G401.6 (cell line): ENCODE data around the gene PSMD9.

Experiments
- FAIRE-seq: peaks from 2 replicates; lab custom pipeline; 2012; peaks lifted over from hg19 to GRCh38; lab: Jason Lieb, UNC

The PSMD9 gene

DNA sequence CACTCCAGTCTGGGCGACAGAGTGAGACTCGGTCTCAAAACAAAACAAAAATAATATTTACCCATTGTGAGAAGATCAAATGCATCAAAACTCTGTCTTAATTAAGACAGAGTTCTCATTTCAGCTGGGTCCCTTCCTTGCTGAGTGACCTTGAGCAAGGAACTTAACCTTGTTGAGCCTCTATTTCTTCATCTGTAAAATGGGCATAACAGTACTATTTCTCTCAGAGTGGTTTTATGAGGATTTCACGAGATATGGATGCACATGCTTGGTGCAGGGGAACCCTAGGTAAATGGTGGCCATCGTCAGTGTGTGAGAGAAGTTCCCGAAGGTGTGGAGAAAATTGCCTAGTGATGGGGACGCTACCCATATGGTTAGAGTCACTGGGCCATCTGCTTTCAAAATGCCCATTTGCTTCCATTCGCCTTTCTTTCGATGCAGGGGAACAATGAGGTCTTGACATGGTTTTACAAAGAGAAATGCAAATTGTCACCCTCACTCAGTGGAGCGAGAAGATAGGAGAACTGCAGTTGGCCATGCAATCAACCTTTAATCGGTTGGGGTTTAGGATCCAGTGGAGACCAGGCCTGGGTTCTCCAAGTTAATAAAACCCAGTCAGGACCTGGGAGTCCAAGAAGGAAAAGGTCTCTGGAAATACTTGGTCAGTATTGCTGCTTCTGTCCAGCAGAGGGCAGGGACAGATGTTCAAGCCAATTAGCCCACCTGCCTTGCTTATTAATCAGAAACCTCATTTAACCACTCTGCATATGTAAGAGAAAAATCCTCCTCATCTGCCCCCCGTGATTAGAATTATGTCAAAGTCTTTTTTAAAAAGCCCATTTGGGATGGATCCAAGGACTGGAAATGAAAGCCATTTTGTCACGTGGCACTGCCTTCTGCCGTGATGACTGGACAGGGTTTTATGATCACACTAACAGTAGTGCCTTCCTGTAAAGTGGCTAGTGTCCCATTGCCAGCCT is 67.0 kb downstream of the PSMD9 start:
- FAIRE-seq: no peak

DNA sequence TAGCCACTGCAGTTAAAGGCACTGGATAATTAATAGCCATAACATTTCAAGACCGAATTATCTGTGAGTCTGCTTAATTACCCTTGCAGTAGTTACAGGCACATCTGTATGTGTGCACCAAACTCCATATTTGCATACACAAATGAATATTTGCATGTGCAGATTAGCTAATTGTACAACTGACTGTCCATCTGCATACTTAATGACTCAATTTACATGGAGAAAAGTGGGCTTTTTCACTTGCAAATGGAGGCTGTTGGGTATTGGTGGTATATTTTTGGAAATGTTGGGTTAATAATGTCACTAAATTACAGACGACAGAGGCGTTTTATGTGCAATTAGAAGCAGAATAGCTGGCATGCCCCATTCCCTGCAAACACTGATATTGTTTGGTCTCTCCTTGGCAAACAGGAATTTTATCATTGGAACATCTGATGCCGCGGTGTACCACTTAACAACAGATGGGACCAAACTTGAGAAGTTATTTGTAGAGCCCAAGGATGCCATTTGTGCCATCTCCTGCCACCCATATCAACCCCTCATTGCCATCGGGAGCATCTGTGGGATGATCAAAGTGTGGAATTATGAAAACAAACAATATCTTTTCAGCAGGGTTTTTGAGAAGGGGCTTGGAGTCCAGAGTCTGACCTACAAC is 69.4 kb downstream of the PSMD9 start:
- FAIRE-seq: no peak

GRCh38 chr12:121958541-121959240 is 70.1 kb downstream of the PSMD9 start:
- no peak for FAIRE-seq

DNA sequence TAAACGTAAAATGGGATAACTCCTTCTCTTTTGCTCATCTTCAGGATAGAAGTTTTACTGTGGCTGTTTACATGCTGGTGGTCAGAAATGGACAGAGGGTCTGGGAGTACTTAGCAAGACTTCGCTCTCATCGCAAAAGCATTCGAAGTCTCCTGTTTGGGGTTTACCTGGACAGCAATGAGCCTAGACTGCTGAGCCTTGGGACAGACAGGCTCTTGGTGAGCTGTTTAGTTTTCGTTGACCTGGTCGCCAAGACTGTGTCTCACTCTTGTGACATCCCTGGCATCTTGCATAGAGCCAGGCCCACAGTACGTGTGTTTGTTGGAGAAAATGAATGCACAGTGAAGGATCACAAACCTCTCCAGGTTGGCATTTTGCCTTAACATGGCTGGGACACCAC is 72.0 kb downstream of the PSMD9 start:
- FAIRE-seq: no peak

DNA sequence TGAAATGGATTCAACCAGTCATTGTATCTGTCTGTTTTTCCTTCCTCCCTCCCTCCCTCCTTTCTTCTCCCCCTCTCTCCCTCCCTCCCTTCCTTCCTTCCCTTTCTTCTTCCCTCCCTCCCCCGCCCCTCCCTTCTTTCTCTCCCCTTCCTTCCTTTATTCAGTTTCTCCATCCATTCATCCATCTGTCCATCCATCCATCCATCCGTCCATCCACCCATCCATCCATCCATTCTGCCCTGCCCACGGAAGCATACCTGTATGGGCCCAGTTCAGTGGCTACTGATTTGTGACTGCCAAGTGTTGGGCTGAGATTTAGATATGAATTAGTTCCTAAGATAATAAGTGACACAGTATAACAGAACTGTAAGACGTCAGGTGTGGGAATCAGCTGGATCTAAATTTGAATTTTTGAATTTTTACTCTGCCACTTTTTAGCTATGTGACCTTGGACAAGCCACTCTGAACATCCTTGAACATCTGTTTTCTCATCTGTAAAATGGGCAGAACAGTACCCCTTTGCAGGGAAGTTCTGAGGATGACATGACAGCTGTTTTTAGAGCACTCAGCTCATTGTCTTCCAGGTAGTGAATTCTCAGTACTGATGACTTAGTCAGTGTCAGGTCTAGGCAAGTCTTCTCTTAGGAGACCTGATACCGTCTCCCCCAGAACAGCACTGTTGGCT is 72.7 kb downstream of the PSMD9 start:
- no peak for FAIRE-seq

- FAIRE-seq: no peak
These were observed 74.9 kb downstream of the PSMD9 start for GRCh38 chr12:121963341-121964018.

DNA sequence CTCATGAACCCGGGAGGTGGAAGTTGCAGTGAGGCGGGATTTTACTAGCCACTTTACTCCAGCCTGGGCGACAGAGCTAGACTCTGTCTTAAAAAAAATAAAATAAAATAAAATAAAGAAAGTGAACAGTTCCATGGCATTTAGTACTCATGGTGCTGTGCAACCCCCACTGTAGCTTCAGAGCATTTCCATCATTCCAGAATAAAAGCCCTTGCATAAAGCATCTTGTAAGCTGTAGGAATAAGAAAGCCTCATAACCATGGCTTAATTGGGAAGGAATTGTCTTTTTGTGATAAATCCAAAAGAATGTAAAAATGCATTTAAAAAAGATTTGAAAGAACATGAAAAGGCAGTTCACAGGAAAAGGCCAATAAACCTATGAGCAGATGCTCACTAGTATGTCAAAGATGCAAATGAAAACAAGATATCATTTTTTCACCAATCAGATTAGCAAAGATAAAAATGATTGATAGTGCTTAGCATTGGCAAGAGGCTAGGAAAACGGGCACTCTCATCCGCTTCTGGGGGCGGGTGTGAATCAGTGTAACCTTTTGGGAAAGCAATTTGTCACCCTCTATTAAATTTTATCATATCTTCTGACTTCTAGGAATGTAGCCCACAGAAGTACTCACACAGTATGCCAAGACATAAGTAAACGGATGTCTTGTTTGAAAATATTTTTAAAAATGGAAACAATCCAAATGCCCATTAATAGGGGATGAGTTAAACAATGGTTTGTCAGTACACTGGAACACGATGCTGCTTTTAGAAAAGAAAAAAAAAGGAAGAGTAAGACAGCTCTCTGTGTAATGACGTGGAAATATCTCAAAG is 76.4 kb downstream of the PSMD9 start:
- FAIRE-seq: no peak

DNA sequence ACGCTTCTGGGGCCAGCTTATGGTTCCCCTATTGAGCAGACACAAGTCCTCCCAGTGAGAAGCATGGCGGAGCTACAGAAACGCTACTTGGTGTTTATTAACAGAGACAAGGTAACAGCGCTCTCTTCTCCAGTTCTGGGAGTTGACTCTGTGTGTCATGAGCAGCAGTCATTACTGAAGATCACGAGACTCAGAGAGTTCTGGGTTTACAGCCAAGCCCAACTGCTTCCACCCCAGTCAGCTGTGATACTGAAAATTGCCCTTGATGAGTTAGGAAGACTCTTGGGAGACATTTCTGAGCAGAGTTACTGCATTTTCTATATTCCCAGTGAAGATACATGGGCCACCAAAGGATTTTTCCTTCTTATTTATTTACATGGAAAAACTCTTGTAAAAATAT is 78.4 kb downstream of the PSMD9 start:
- FAIRE-seq: no peak
